HepG2 (cell line): ENCODE measurements around the gene SLC6A6. TPM values are rescaled to one million over a fixed set of nuclear protein-coding genes. Genes with fewer than 3 reads are reported as not detected.

Source experiments
- ATAC-seq: fragments of 200-7000 bp; cut with Tn5 transposase; 3 replicates; pipeline ENCODE4 v1.9.1; 2020; ENCODE audit warnings: mild to moderate bottlenecking, moderate library complexity
- BruUV-seq: library from RNA; stranded (reverse); fragments of 400-500 nt; replicated peaks from 2 replicates; lab custom pipeline; 2021; lab: Mats Ljungman, UMichigan
- CTCF ChIA-PET: fragments of 300-600 bp; formaldehyde crosslinking; extraction: SDS; loops from one replicate; lab custom pipeline; 2021; ENCODE audit warnings: low total read pairs, inconsistent platforms, low intra/inter-chr PET ratio; lab: Yijun Ruan, JAX
- POLR2A ChIA-PET: fragments of 350-600 bp; sonication (Branson Sonifier 250); formaldehyde crosslinking; loops from one replicate; lab custom pipeline; 2020; ENCODE audit warnings: antibody characterized with exemption, inconsistent platforms; lab: Yijun Ruan, JAX
- DNase-seq: peaks from one replicate; pipeline ENCODE4 v3.0.0-alpha.2; 2015; ENCODE audit warnings: low spot score
- FAIRE-seq: peaks from 3 replicates; lab custom pipeline; 2011; peaks lifted over from hg19 to GRCh38; lab: Jason Lieb, UNC
- H2AFZ ChIP-seq: one replicate; pipeline ENCODE4 v1.6.1; 2011; ENCODE audit warnings: low read length, inconsistent platforms
- H3K27ac ChIP-seq: fragments of 300-600 bp; 3 replicates; pipeline ENCODE4 v1.8.0; 2011; ENCODE audit warnings: mixed run types, mild to moderate bottlenecking, mixed read lengths, low read length, inconsistent platforms; ENCODE audit not compliant: insufficient read depth; ENCODE audit errors: extremely low read length
- H3K27me3 ChIP-seq, 2 experiments: fragments of 200-600 bp in 1 of 2; 2 replicates in 1 of 2; 3 replicates in 1 of 2; pipeline versions ENCODE4 v1.6.0 to v1.8.0; 2011; ENCODE audit warnings: low read length in 2 of 2, mild to moderate bottlenecking in 2 of 2, moderate library complexity in 2 of 2, inconsistent platforms in 1 of 2; ENCODE audit not compliant: insufficient read depth in 2 of 2, control insufficient read depth in 1 of 2
- H3K36me3 ChIP-seq, 2 experiments: fragments of 200-600 bp in 1 of 2; replicated peaks in 1 of 2; 2 replicates in 1 of 2; 3 replicates in 1 of 2; pipeline versions ENCODE4 v1.5.1 to v1.8.0; 2011; ENCODE audit warnings: low read length in 2 of 2, inconsistent platforms in 1 of 2; ENCODE audit not compliant: insufficient read depth in 2 of 2, control insufficient read depth in 1 of 2
- H3K4me1 ChIP-seq: 2 replicates; pipeline ENCODE4 v1.5.1; 2012; ENCODE audit warnings: low read length, inconsistent platforms; ENCODE audit not compliant: insufficient read depth
- H3K4me2 ChIP-seq: 2 replicates; pipeline ENCODE4 v1.6.0; 2011; ENCODE audit warnings: low read depth, low read length, inconsistent platforms
- H3K4me3 ChIP-seq, 3 experiments: fragments of 200-600 bp in 1 of 3; sonication (generic), shearing (Covaris generic) in 1 of 3; replicated peaks in 1 of 3; 2 replicates each; pipeline ENCODE4 v1.5.1; 2011 to 2016; ENCODE audit warnings: low read length in 3 of 3, inconsistent platforms in 2 of 3, low read depth in 2 of 3, mild to moderate bottlenecking in 2 of 3, control low read depth in 1 of 3, mixed read lengths in 1 of 3; ENCODE audit not compliant: insufficient read depth in 1 of 3
- H3K79me2 ChIP-seq: one replicate; pipeline ENCODE4 v1.6.1; 2011; ENCODE audit warnings: low read length, inconsistent platforms; ENCODE audit not compliant: insufficient read depth
- H3K9ac ChIP-seq: 2 replicates; pipeline ENCODE4 v1.6.0; 2011; ENCODE audit warnings: mild to moderate bottlenecking, low read depth, low read length, inconsistent platforms; ENCODE audit not compliant: insufficient read depth
- H3K9me3 ChIP-seq: 2 replicates; pipeline ENCODE4 v1.5.1; 2012; ENCODE audit warnings: mild to moderate bottlenecking, low read length
- H4K20me1 ChIP-seq: 2 replicates; pipeline ENCODE4 v1.6.0; 2011; ENCODE audit warnings: inconsistent platforms, mild to moderate bottlenecking, low read length, moderate library complexity; ENCODE audit not compliant: insufficient read depth
- FOXM1 ChIP-seq: sonication (generic); formaldehyde crosslinking; IDR thresholded peaks from 2 replicates; pipeline ENCODE4 v1.5.0; 2020; ENCODE audit warnings: missing genetic modification reagents
- GMEB1 ChIP-seq: sonication (generic); formaldehyde crosslinking; IDR thresholded peaks from 2 replicates; pipeline ENCODE4 v1.5.1; 2020; ENCODE audit warnings: missing genetic modification reagents, mild to moderate bottlenecking, borderline replicate concordance
- MIER2 ChIP-seq: IDR thresholded peaks from 2 replicates; pipeline ENCODE4 v1.6.1; 2016; ENCODE audit warnings: missing biosample characterization, missing genetic modification reagents
- NFATC3 ChIP-seq: sonication (generic); formaldehyde crosslinking; IDR thresholded peaks from 2 replicates; pipeline ENCODE4 v1.5.1; 2020; ENCODE audit warnings: mild to moderate bottlenecking, missing genetic modification reagents
- POLR2A ChIP-seq, 2 experiments: IDR thresholded peaks; 2 replicates each; pipeline ENCODE4 v1.6.1; 2011; ENCODE audit warnings: low read depth in 2 of 2, low read length in 2 of 2, mild to moderate bottlenecking in 1 of 2, moderate library complexity in 1 of 2; ENCODE audit not compliant: insufficient read depth in 1 of 2
- RNF2 ChIP-seq: fragments of 450-650 bp; conservative IDR thresholded peaks from 2 replicates; pipeline ENCODE4 v1.6.1; 2016; ENCODE audit warnings: low read depth
- SRSF4 ChIP-seq: fragments of 200-400 bp; formaldehyde crosslinking; IDR thresholded peaks from one replicate; pipeline ENCODE4 v1.6.1; 2018; ENCODE audit warnings: mild to moderate bottlenecking, low read depth, low read length, moderate library complexity; ENCODE audit not compliant: poor library complexity, severe bottlenecking
- SSRP1 ChIP-seq: IDR thresholded peaks from 2 replicates; pipeline ENCODE4 v1.6.1; 2016; ENCODE audit warnings: control low read depth
- ZBTB7B ChIP-seq: sonication (generic); formaldehyde crosslinking; IDR thresholded peaks from 2 replicates; pipeline ENCODE4 v1.4.0; 2020; ENCODE audit warnings: missing genetic modification reagents
- ZNF577 ChIP-seq: sonication (generic); formaldehyde crosslinking; IDR thresholded peaks from 2 replicates; pipeline ENCODE4 v1.4.0; 2020; ENCODE audit warnings: mild to moderate bottlenecking, low read depth, missing genetic modification reagents, borderline replicate concordance
- ZNF75D ChIP-seq: sonication (generic); formaldehyde crosslinking; IDR thresholded peaks from 2 replicates; pipeline ENCODE4 v1.8.1; 2023; ENCODE audit warnings: missing genetic modification reagents, mild to moderate bottlenecking, borderline replicate concordance
- WGBS: methylation state at CpG from one replicate; pipeline ENCODE4 v1.1.6; 2017; ENCODE audit warnings: low lambda C conversion rate; 5-methylcytosine and 5-hydroxymethylcytosine counted together
- in situ Hi-C: cut with HindIII; loops from 2 replicates; pipeline ENCODE4 v1.10.0; 2017; ENCODE audit warnings: low pct_unique_long_range_greater_than_20kb; ENCODE audit not compliant: extremely low pct_ligation_motif_present
- intact Hi-C: fragments of 100-400 bp; cut with micrococcal nuclease; formaldehyde crosslinking; loops from one replicate; pipeline ENCODE4 v1.10.0; 2022; ENCODE audit not compliant: unreplicated experiment
- polyA plus RNA-seq, 8 experiments: library from polyadenylated mRNA; depleted of rRNA in 3 of 8; stranded (reverse) in 7 of 8; unstranded in 1 of 8; fragments of >200 nt; fragmentation: Illumina TruSeq in 4 of 8; extraction: Trizol in 4 of 8; gene quantifications; 2 replicates each; pipeline versions ENCODE4 v1.2.1 to v1.2.3, GENCODE V29; 2011 to 2016; ENCODE audit warnings: low read depth in 4 of 8, missing spikeins in 1 of 8, mixed read lengths in 1 of 8; ENCODE audit not compliant: insufficient read depth in 1 of 8
- total RNA-seq, 5 experiments: library from RNA; depleted of rRNA; stranded (reverse); fragments of >200 nt; fragmentation: Illumina TruSeq; extraction: Trizol; gene quantifications; 2 replicates each; pipeline ENCODE4 v1.2.3, GENCODE V29; 2016; ENCODE audit warnings: low read depth in 1 of 5
- TF ChIP-seq, protein P1 (sequence below): fragments of 450-650 bp; IDR thresholded peaks from 2 replicates; pipeline ENCODE4 v1.6.1; 2016
- TF ChIP-seq, protein P2 (sequence below): sonication (generic); formaldehyde crosslinking; IDR thresholded peaks from 2 replicates; pipeline ENCODE4 v1.5.1; 2020; ENCODE audit warnings: mild to moderate bottlenecking, missing genetic modification reagents, borderline replicate concordance
- TF ChIP-seq, protein P3 (sequence below): sonication (generic); formaldehyde crosslinking; IDR thresholded peaks from 2 replicates; pipeline ENCODE4 v1.4.0; 2020; ENCODE audit warnings: missing genetic modification reagents, mild to moderate bottlenecking, borderline replicate concordance

The SLC6A6 gene
- total and polyA plus RNA-seq, 2 of the 13 experiments (the other 11 are each of a cell fraction or from before 2014, with no cell fraction given): 14.1 to 20.7 TPM

GRCh38 chr3:14503033-14503705, 100.8 kb downstream of the SLC6A6 start (continued):
- TF ChIP-seq, protein P1, sequence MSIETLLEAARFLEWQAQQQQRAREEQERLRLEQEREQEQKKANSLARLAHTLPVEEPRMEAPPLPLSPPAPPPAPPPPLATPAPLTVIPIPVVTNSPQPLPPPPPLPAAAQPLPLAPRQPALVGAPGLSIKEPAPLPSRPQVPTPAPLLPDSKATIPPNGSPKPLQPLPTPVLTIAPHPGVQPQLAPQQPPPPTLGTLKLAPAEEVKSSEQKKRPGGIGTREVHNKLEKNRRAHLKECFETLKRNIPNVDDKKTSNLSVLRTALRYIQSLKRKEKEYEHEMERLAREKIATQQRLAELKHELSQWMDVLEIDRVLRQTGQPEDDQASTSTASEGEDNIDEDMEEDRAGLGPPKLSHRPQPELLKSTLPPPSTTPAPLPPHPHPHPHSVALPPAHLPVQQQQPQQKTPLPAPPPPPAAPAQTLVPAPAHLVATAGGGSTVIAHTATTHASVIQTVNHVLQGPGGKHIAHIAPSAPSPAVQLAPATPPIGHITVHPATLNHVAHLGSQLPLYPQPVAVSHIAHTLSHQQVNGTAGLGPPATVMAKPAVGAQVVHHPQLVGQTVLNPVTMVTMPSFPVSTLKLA: peak; percentile 36; the same call in 1 of the 2 replicates
- no peak for TF ChIP-seq ZNF75D
- no peak for TF ChIP-seq MIER2 (CRISPR knock-in tag)
- no peak for TF ChIP-seq FOXM1 (CRISPR knock-in tag)
- TF ChIP-seq, protein P2, sequence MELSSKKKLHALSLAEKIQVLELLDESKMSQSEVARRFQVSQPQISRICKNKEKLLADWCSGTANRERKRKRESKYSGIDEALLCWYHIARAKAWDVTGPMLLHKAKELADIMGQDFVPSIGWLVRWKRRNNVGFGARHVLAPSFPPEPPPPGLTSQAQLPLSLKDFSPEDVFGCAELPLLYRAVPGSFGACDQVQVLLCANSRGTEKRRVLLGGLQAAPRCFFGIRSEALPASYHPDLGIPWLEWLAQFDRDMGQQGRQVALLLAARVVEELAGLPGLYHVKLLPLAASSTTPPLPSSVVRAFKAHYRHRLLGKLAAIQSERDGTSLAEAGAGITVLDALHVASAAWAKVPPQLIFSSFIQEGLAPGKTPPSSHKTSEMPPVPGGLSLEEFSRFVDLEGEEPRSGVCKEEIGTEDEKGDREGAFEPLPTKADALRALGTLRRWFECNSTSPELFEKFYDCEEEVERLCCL (CRISPR knock-in tag): no peak
- no peak for TF ChIP-seq ZNF577 (CRISPR knock-in tag)

- DNase-seq (no peak), FAIRE-seq (no peak), ATAC-seq (no peak)
- no peaks in the 10 kb centered on the region for H3K9me3 ChIP-seq
- 46% methylated on average over 17 of the region's 20 CpGs for WGBS
- in situ Hi-C loops: no loop called here
- POLR2A ChIA-PET: no interaction called here
- H2AFZ ChIP-seq: no peak overlapping the region
- intact Hi-C loops: no loop called here
- H3K27me3 ChIP-seq: peaks cover 0 to 4% of the 10 kb centered on the region in 2 experiments; a peak in 2 of 5 replicates
- H3K9ac ChIP-seq: no peak overlapping the region
- BruUV-seq: no TSS peak
- H3K27ac ChIP-seq: no peak overlapping the region
- CTCF ChIA-PET: no interaction called here
- no peaks in the 10 kb centered on the region for H3K79me2 ChIP-seq
- no peak overlapping the region for H3K4me2 ChIP-seq
- no peaks in the 10 kb centered on the region for H3K36me3 ChIP-seq
- H3K4me3 ChIP-seq: no peak overlapping the region
- H3K4me1 ChIP-seq: no peaks in the 10 kb centered on the region
- H4K20me1 ChIP-seq: no peaks in the 10 kb centered on the region
- TF ChIP-seq, protein P3, sequence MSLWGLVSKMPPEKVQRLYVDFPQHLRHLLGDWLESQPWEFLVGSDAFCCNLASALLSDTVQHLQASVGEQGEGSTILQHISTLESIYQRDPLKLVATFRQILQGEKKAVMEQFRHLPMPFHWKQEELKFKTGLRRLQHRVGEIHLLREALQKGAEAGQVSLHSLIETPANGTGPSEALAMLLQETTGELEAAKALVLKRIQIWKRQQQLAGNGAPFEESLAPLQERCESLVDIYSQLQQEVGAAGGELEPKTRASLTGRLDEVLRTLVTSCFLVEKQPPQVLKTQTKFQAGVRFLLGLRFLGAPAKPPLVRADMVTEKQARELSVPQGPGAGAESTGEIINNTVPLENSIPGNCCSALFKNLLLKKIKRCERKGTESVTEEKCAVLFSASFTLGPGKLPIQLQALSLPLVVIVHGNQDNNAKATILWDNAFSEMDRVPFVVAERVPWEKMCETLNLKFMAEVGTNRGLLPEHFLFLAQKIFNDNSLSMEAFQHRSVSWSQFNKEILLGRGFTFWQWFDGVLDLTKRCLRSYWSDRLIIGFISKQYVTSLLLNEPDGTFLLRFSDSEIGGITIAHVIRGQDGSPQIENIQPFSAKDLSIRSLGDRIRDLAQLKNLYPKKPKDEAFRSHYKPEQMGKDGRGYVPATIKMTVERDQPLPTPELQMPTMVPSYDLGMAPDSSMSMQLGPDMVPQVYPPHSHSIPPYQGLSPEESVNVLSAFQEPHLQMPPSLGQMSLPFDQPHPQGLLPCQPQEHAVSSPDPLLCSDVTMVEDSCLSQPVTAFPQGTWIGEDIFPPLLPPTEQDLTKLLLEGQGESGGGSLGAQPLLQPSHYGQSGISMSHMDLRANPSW (CRISPR knock-in tag): no peak
- TF ChIP-seq GMEB1 (CRISPR knock-in tag): no peak
- no peak for TF ChIP-seq ZBTB7B
- no peak for TF ChIP-seq POLR2A (IDR thresholded peaks at IDR 0.05; ENCODE audit: insufficient read depth in 1 of 2, low read depth in 2 of 2, low read length in 2 of 2)
- TF ChIP-seq NFATC3: no peak
- no peak for TF ChIP-seq SRSF4
- TF ChIP-seq SSRP1 (CRISPR knock-in tag): no peak
- TF ChIP-seq RNF2: no peak
- TF ChIP-seq, protein P1: no peak
These were observed 101.3 kb downstream of the SLC6A6 start for GRCh38 chr3:14503706-14504065.
